Measurements from ENCODE around the gene CMTM4. TPM values are rescaled to one million over a fixed set of nuclear protein-coding genes. Genes with fewer than 3 reads are reported as not detected.

CMTM4 gene
- total and polyA plus RNA-seq, 2 of the 8 experiments (the other 6 are each of a cell fraction or from before 2014, with no cell fraction given), result 35.3 to 51.7 TPM

- no peak for TF ChIP-seq YY1 (IDR thresholded peaks at IDR 0.05; ENCODE audit: low read depth, low read length)
- TF ChIP-seq JUN (IDR thresholded peaks at IDR 0.05; ENCODE audit: low read depth, low read length), result no peak
These were observed 46.8 kb downstream of the CMTM4 start (continued) for GRCh38 chr16:66649636-66650205.

Data from H1 (cell line).